Stimulated activated naive CD8-positive, alpha-beta T cell treated with anti-CD3 and anti-CD28 coated beads, Interleukin-15, Interleukin-2, amounts not matched to agents 100 ng/mL and 50 ng/mL, for 24 hours (primary cell): Measurements from ENCODE around the gene RFC2.

Source experiments
- H3K27ac Mint-ChIP-seq: one replicate; pipeline ENCODE4 v1.8.0; 2021; ENCODE audit warnings: mild to moderate bottlenecking, mixed read lengths
- H3K27me3 Mint-ChIP-seq: one replicate; pipeline ENCODE4 v1.8.0; 2021; ENCODE audit warnings: mixed read lengths
- H3K36me3 Mint-ChIP-seq: one replicate; pipeline ENCODE4 v1.8.0; 2021; ENCODE audit warnings: low read depth, mixed read lengths
- H3K4me1 Mint-ChIP-seq: one replicate; pipeline ENCODE4 v1.8.0; 2021; ENCODE audit warnings: low read depth, mixed read lengths
- H3K4me3 Mint-ChIP-seq: one replicate; pipeline ENCODE4 v1.8.0; 2021; ENCODE audit warnings: mild to moderate bottlenecking, mixed read lengths
- H3K9me3 Mint-ChIP-seq: one replicate; pipeline ENCODE4 v1.8.0; 2021; ENCODE audit warnings: mixed read lengths

Gene RFC2

DNA sequence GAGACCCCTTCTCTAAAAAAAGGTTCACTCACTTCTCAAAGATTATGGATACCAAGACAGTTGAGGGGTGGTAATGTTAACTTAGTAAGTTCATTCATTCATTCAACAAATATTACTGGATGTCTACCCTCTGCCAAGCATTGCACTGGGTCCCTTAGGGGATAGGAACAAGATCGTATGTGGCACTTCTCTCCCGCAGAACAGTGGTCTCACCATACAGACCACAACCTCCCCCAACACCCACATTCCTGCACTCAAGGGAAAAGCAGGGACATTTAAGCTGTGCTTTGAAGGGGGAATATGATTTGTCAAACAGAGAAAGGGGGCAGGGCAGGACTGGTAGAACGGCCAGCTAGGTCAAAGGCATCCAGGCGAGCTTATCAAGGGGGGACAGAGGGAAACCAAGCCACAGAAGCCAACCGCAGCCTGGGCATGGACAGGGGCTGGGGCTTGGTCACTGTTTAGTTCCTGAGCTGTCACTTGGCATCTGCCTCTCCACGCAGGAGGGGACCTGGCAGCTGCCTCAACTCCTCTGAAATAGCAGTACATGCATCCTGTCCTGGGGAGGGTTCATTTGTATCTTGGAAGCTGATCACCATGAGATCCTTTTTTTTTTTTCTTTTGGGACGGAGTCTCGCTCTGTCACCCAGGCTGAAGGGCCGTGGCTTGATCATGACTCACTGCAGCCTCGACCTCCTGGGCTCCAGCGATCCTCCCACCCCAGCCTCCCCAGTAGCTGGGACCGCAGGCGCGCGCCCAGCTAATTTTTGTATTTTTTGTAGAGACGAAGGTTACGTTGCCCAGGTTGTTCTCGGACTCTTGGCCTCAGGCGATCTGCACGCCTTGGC, 34.1 kb upstream of the RFC2 start:
- no peaks in the 10 kb centered on the region for H3K9me3 Mint-ChIP-seq

DNA sequence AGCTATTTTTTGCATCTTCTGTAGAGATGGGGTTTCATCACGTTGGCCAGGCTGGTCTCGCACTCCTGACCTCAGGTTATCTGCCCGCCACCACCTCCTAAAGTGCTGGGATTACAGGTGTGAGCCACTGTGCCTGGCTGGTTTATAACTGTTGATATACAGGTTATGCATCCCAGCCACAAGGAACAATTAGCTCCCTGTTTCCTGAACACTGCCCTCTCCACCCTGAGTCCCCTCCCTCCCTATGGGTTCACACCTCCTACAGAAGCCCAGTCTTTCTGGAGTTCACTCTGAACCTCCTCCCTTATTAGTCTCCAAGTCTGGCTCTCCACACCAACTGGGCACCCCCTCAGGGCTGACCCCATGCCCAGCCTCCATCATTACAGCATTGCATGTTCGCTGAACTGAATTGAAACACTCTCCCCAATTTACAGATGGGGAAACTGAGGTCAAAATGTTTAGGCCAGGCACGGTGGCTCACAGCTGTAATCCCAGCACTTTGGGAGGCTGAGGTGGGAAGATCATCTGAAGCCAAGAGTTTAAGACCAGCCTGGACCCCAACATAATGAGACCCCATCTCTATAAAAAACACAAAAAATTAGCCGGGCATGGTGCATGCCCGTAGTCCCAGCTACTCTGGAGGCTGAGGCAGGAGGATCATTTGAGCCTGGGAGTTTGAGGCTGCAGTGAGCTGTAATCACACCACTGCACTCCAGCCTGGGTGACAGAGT, 33.3 kb upstream of the RFC2 start:
- peaks cover 22% of the 10 kb centered on the region for H3K27me3 Mint-ChIP-seq
- no peak overlapping the region for H3K27ac Mint-ChIP-seq
- no peaks in the 10 kb centered on the region for H3K9me3 Mint-ChIP-seq
- H3K4me3 Mint-ChIP-seq = peak overlapping the region; percentile 80
- no peaks in the 10 kb centered on the region for H3K36me3 Mint-ChIP-seq
- H3K4me1 Mint-ChIP-seq = peaks cover 32% of the 10 kb centered on the region

More for the DNA sequence above, 34.1 kb upstream of the RFC2 start:
- Mint-ChIP-seq H3K36me3 (no peaks in the 10 kb centered on the region), H3K4me1 (peaks cover 40% of the 10 kb centered on the region), H3K27me3 (peaks cover 19% of the 10 kb centered on the region), H3K27ac (no peak overlapping the region), H3K4me3 (peak overlapping the region; percentile 80)

DNA sequence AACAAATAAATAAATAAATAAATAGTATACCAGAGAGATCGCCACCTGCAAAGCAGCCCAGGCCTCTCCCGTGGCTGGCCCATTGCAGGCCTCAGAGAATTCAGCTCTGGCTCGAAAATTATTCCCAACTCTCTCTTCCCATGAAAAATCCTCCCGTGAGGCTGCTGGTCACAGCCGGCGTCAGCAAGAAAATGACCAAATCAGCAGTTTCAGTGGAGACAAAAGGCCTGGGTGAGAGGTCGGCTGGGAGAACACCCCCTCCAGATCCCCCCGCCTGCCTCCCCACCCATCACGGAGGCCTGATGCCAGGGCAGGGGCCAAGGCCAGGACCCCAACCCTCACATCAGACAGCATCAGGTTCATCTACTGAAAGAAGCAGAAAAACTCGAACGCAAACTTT, 31.9 kb upstream of the RFC2 start:
- H3K27me3 Mint-ChIP-seq = peaks cover 19% of the 10 kb centered on the region
- H3K9me3 Mint-ChIP-seq = no peaks in the 10 kb centered on the region
- peaks cover 32% of the 10 kb centered on the region for H3K4me1 Mint-ChIP-seq
- no peak overlapping the region for H3K4me3 Mint-ChIP-seq
- no peak overlapping the region for H3K27ac Mint-ChIP-seq
- H3K36me3 Mint-ChIP-seq = no peaks in the 10 kb centered on the region

DNA sequence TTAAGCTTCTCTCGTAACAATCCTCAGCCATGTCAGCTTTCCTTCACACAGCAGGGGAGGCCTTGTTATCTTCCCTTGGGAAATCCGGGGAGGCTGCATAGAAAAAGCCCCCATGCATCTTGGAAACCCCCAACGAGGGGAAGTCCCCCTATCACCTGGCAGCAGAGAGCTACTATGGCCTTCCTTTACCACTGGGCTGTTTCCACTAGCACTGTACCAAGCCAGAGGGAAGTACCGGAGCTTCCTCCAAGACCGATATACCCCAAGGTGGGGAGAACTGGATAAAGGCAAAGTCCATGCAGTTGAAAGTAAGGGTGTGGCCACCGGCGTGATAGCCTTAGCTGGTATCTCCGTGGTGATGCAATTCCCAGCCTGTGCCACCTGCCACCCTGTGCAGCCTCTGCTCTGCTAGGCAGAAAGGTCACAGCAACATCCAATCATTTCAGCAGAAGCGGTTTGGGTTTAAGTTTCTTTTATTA, 30.6 kb upstream of the RFC2 start:
- Mint-ChIP-seq H3K27ac (no peak overlapping the region), H3K4me1 (peaks cover 32% of the 10 kb centered on the region), H3K27me3 (peaks cover 13% of the 10 kb centered on the region), H3K9me3 (no peaks in the 10 kb centered on the region), H3K36me3 (no peaks in the 10 kb centered on the region), H3K4me3 (no peak overlapping the region)

DNA sequence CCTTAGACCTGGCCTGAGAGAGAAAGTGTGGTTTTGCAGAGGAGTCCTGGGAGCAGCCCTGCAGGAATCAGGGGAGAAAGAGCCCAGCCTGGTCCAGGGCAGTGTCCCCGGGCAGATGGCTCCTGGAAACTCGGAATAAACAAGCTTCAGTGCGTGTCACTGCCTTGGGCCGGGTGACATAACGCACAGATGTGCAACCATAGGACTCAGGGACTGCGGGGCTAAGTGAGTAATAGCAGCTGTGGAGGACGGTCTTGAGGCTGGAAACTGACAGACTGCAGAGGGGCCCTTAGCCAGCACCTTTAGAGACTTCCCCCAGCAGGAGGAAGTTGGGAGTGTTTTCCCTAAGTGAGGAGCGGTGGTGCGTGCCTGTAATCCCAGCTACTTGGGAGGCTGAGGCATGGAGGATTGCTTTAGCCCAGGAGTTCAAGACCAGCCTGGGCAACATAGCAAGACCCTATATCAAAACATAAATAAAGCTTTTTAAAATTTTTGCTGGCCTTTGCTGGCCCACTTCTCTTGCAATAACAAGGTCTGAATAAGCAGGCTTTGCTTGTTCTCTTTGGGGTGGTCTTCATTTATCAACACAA, 29.8 kb upstream of the RFC2 start:
- H3K27ac Mint-ChIP-seq = no peak overlapping the region
- H3K36me3 Mint-ChIP-seq = no peaks in the 10 kb centered on the region
- H3K9me3 Mint-ChIP-seq = no peaks in the 10 kb centered on the region
- no peak overlapping the region for H3K4me3 Mint-ChIP-seq
- peaks cover 35% of the 10 kb centered on the region for H3K4me1 Mint-ChIP-seq
- peaks cover 11% of the 10 kb centered on the region for H3K27me3 Mint-ChIP-seq

DNA sequence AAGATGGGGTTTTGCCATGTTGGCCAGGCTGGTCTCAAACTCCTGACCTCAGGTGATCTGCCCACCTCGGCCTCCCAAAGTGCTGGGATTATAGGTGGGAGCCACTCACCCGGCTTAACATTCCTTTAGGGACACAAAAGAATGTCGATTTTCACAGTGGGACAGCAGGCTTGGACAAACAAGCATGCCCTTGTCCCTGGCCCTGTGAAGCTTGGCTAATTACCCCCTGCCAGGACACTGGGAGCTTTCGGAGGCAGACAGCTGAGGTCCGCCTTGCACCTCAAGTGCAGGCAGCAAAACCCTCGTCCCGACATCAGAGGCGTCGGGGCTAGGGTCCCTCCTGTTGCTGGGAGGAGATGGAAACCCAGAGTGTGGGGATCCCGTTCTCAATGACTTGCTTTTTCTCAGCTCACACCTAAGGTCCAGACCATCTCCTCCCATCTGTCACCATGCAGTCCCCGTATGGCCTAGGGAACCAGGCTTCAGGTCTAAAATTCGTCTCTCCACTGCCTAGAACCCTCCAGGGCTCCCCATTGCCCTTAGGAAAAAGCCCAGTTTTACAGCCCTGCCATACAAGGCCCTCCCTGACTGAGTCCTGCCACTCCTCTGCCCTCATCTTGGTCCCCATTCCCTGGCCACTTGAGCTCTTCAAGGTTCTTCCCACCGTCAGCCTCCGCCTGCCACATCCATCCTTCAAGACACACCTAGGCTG, 28.7 kb upstream of the RFC2 start:
- no peak overlapping the region for H3K27ac Mint-ChIP-seq
- peaks cover 25% of the 10 kb centered on the region for H3K4me1 Mint-ChIP-seq
- peaks cover 8% of the 10 kb centered on the region for H3K27me3 Mint-ChIP-seq
- no peak overlapping the region for H3K4me3 Mint-ChIP-seq
- H3K9me3 Mint-ChIP-seq = no peaks in the 10 kb centered on the region
- H3K36me3 Mint-ChIP-seq = no peaks in the 10 kb centered on the region

DNA sequence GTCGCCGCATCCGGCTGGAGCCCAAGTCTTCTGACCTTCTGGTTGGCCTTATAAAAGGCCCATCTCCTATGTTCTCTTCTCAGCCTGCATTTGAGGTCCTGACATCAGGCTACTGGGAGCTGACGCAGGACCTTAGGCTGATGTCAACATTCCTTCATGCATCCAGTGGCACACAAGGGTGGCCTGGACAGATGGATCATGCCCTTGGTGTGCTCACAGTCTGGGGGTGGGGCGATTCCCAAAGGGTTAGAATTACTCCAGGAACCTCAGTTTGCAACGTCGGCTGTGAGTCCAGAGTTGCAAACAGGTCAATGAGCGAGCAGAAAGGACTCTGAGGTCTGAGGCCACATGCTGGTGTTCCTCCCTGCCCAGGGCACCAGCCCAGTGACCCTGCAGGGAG, 26.8 kb upstream of the RFC2 start:
- Mint-ChIP-seq H3K4me1 (peaks cover 20% of the 10 kb centered on the region), H3K27me3 (peaks cover 4% of the 10 kb centered on the region), H3K36me3 (no peaks in the 10 kb centered on the region), H3K9me3 (no peaks in the 10 kb centered on the region), H3K4me3 (no peak overlapping the region), H3K27ac (no peak overlapping the region)

DNA sequence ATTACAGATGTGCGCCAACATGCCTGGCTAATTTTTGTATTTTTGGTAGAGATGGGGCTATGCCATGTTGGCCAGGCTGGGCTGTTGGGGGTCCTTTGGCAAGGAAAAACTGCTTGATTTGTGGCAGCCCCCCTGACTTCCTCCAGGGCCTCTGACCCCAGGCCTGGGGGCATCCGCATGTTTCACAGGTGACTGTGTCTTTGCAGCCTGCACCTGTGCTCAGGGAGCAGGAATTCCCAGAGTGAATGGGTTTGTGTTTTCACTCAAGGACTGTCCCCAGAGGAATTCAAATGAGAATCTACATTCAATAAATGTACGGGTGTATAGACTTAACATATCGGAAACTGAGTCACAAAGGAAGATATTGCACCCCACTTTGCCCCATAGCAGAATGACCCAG, 23.4 kb upstream of the RFC2 start:
- Mint-ChIP-seq H3K4me3 (no peak overlapping the region), H3K36me3 (no peaks in the 10 kb centered on the region), H3K27ac (no peak overlapping the region), H3K27me3 (no peaks in the 10 kb centered on the region), H3K9me3 (no peaks in the 10 kb centered on the region), H3K4me1 (peaks cover 15% of the 10 kb centered on the region)

DNA sequence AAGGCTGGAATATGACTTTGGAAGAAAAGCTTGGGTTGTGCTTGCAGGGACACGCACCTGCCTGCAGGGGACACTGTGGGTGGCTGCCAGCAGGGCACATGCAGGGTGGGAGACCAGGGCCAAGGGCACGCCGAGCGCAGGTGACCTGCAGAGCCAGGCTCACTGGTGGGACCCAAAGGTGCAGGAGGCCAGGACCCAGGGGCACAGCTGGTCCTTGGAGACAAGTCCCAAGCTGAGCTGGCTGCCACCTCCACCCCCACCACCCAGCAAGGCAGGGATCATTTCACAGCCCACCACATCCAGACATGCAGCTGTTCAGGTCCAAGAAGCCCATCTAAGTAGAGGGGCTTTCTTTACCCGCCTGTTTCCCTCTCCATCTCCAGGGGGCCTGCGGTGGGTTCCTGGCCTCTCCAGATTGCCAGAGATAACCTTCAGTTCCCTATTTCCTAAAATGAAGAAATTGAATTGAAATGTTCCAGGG, 21.2 kb upstream of the RFC2 start:
- no peak overlapping the region for H3K27ac Mint-ChIP-seq
- H3K9me3 Mint-ChIP-seq = no peaks in the 10 kb centered on the region
- peaks cover 3% of the 10 kb centered on the region for H3K27me3 Mint-ChIP-seq
- H3K36me3 Mint-ChIP-seq = no peaks in the 10 kb centered on the region
- peaks cover 31% of the 10 kb centered on the region for H3K4me1 Mint-ChIP-seq
- H3K4me3 Mint-ChIP-seq = no peak overlapping the region

DNA sequence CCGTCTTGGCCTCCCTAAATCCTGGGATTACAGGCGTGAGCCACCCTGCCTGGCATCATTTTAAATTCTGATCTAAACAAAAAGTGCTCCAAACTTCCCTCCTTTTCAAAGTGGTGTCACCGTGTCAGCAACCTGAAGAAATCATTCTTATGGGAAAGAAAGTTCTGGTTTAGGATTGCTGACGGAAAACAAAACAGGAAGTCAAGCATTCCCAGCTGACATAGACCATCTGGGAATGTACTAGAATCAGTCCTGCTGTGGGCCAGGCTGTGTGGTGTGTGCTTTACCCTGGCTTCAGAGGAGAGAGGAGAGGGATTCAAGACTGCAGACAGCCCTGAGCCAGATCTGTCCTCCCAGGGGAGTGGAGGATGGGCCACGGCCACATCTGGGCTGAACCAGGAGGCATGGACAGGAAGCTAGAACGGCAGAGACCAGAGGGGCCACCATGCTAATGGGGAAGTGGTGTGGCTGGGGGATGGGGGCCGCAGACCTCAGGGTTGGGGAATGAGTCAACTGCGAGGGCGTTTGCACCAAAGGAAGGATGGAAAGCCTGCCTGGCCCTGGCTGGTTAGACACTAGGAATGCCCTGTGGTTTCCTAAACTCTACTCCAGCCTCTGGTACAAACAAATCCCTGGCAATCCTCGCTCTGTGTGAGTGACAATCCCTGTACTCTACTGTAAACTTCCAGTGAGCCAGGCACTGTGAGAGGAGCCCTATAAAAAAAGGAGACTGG, 18.3 kb upstream of the RFC2 start:
- Mint-ChIP-seq H3K9me3 (no peaks in the 10 kb centered on the region), H3K27ac (peak overlapping the region; percentile 21), H3K36me3 (no peaks in the 10 kb centered on the region), H3K4me1 (peaks cover 23% of the 10 kb centered on the region), H3K27me3 (peaks cover 3% of the 10 kb centered on the region), H3K4me3 (no peak overlapping the region)

DNA sequence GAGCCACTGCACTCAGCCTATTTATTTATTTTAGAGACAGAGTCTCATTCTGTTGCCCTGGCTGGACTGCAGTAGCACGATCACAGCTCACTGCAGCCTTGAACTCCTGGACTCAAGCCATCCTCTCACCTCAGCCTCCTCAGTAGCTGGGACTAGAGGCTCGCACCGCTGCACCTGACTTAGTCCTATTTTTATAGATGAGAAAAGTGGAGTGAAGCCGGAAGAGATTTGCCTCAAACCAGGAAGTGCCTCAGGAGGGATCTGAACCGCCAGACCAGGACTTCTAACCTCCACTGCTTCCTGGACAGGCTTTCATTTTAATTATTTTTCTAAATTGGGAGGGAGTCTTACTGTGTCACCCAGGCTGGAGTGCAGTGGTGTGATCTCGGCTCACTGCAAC, 17.5 kb upstream of the RFC2 start:
- H3K9me3 Mint-ChIP-seq = no peaks in the 10 kb centered on the region
- H3K36me3 Mint-ChIP-seq = no peaks in the 10 kb centered on the region
- H3K4me3 Mint-ChIP-seq = peak overlapping the region; percentile 36
- H3K27me3 Mint-ChIP-seq = peaks cover 3% of the 10 kb centered on the region
- H3K27ac Mint-ChIP-seq = peak overlapping the region; percentile 63
- H3K4me1 Mint-ChIP-seq = peaks cover 23% of the 10 kb centered on the region

DNA sequence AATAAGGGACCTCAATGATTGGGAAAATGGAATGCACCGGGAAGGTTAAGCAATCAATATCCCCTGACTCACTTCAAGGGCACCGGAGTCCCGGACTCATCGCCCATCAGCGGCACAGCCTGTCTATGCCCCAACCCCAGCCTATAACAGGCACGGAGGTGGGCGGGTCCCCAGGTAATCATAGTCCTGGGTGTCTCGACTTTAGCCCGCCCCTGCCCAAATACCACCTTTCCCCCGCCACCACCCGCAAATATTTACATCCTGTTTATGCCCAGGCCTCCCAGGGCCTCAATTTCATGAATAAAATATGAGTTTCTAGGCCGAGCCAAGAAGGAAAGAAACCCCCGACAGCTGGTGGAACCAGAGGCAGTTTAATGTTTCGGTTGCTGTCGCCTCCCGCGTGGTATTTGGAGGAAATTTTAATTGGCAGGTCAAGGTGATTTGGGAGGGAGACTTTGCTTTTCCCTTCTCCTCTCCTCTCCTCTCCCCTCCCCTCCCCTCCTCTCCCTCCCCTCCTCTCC, 15.6 kb upstream of the RFC2 start:
- Mint-ChIP-seq H3K4me1 (peaks cover 26% of the 10 kb centered on the region), H3K36me3 (no peaks in the 10 kb centered on the region), H3K27me3 (peaks cover 3% of the 10 kb centered on the region), H3K27ac (no peak overlapping the region), H3K4me3 (peak overlapping the region; percentile 66), H3K9me3 (no peaks in the 10 kb centered on the region)

DNA sequence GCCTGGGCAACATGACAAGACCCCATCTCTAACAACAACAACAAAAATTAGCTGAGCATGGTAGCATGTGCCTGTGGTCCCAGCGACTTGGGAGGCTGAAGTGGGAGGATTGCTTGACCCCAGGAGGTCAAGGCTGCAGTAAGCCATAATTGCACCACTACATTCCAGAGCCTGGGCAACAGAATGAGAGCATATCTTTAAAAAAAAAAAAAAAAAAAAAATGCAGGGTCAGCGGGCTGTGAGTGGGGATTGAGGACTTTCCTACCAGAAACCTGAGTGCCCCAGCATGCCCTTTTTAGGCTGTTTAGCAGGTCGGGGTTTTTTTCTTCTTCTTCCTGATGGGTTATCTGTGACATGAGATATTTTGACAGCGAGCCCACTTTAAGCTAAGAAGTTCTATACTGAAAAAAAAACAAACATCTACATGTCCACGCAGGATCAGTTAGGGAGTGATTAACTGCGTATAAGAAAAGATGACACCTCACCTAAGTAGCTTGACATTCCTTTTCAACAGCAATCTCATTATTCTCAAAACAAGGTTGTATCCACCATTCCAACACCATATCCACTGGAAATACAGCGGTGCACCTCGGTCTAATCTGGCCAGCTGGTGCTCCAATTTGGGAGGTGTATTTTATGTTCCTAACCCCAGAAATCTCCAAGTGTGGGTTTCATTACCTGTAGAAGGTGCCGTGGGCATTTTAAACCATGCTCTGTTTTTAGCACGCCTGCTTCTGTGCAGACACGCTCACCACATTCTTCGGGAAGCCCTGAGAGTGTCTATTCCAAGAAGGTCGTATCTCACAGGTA, 13.8 kb upstream of the RFC2 start:
- H3K4me1 Mint-ChIP-seq = peaks cover 22% of the 10 kb centered on the region
- no peak overlapping the region for H3K27ac Mint-ChIP-seq
- no peaks in the 10 kb centered on the region for H3K9me3 Mint-ChIP-seq
- no peak overlapping the region for H3K4me3 Mint-ChIP-seq
- H3K36me3 Mint-ChIP-seq = no peaks in the 10 kb centered on the region
- H3K27me3 Mint-ChIP-seq = peaks cover 3% of the 10 kb centered on the region
